Measurements from ENCODE around the gene FAM181A.

FAM181A gene

DNA sequence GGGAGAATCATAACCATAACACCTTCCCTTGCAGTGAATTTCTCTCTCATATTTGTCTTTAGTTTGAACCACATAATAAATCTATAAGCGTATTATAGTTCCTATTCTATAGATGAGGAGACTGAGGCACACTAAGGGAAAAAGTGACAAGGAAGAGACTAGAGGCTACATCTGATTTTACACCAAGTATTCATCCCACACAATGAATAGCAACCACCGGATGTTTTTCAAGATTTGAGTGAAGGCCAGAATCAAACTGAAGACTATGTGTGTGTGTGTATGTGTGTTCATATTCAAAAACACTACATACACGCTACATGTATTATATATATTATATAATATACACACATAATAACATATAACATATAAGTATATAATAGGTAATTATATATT, 44.5 kb downstream of the FAM181A start:
- TF ChIP-seq, protein P1, sequence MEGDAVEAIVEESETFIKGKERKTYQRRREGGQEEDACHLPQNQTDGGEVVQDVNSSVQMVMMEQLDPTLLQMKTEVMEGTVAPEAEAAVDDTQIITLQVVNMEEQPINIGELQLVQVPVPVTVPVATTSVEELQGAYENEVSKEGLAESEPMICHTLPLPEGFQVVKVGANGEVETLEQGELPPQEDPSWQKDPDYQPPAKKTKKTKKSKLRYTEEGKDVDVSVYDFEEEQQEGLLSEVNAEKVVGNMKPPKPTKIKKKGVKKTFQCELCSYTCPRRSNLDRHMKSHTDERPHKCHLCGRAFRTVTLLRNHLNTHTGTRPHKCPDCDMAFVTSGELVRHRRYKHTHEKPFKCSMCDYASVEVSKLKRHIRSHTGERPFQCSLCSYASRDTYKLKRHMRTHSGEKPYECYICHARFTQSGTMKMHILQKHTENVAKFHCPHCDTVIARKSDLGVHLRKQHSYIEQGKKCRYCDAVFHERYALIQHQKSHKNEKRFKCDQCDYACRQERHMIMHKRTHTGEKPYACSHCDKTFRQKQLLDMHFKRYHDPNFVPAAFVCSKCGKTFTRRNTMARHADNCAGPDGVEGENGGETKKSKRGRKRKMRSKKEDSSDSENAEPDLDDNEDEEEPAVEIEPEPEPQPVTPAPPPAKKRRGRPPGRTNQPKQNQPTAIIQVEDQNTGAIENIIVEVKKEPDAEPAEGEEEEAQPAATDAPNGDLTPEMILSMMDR (IDR thresholded peaks at IDR 0.05; ENCODE audit: low read depth, low read length): no peak

DNA sequence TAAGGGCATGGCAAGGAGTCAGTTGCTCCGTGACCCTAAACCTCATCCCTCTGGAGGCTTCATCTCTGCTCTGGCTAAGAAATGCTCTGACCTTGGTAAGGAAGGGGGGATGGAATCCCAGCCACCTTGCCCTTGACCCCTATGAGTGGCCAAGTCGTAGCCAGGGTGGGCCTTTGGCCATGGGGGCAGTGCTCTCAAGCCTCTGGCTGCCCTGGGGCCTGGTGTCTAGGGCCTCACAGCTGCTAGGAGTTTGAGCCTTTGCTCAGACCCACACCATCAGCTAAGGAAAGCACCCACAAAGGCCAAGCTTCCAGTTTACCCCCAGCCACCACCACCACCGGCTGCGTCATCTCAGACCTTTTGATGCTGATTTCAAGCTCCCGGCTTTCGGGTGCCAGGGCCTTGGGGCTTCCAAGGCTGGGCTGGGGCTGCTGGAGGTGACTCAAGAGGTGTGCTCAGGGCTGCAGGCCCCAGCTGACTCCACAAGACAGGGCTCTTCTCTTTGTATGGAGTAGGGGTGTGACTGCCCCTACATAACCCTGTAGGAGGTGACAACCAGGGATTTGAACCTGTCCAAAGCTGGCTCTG, 45.6 kb downstream of the FAM181A start:
- DNase-seq (ENCODE audit: extremely low read depth, low read depth): no peak
- TF ChIP-seq, protein P1 (IDR thresholded peaks at IDR 0.05; ENCODE audit: low read depth, low read length): no peak

More for the DNA sequence above, 44.5 kb downstream of the FAM181A start:
- DNase-seq (ENCODE audit: extremely low read depth, low read depth): no peak

DNA sequence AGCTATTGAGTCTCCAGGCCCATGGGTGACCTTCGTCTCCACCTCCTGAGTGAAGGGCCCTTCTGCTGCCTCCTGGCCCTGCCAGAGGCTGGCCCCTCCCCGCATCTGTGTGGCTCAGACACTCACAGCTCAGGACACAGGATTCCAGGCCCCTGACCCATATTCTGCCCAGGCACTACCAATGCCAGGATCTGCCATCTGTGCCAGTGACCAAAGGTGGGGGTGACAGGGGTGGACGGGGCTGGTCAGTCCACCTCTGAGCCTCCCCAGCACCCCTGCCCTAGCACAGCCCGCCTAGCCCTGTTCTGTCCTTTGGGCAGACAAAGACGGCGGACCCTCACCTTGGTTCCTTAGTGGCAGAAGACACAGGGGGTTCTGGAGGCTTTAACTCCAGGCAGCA, 46.5 kb downstream of the FAM181A start:
- no peak for DNase-seq (ENCODE audit: extremely low read depth, low read depth)
- TF ChIP-seq, protein P1 (IDR thresholded peaks at IDR 0.05; ENCODE audit: low read depth, low read length): no peak

DNA sequence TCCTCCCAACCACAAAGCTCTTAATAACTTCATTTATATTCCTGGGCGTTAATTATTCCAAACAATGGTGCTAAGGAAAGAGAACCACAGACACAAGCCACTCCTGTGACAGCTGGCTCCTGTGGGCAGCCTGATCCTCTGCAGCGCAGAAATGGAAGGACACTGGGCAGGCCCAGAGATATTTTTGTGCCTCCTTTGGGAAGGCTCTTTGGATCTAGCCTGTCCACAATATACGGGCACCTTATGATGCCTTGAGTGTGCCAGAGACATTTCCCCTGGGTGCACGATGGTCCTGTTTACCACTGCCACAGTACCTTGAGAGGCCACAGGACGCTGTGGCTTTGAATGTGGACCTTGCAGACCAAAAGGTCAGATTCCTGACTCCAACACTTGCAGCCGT, 47.2 kb downstream of the FAM181A start:
- TF ChIP-seq, protein P1 (IDR thresholded peaks at IDR 0.05; ENCODE audit: low read depth, low read length): no peak

DNA sequence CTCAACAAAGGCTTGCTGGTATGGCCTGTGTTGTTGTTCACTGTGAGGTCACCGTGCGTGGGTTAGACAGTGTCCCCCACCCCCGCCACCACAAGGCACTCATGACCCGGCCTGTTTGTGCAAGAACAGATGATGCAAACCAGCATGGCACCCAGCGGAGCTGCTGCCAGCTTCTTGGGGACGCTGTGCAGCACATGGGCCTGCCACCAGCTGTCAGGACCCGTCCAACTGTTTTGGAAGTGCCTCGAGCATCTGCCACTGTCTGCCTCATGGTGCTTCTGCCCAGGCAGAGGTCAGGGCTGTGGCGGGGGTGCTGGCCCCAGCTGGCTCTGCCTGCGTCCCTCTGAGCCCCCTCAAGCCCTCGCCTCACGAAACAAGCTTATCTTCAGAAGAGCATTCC, 47.7 kb downstream of the FAM181A start:
- DNase-seq (ENCODE audit: extremely low read depth, low read depth): no peak
- TF ChIP-seq, protein P1 (IDR thresholded peaks at IDR 0.05; ENCODE audit: low read depth, low read length): no peak

More for the DNA sequence above, 47.2 kb downstream of the FAM181A start:
- DNase-seq (ENCODE audit: extremely low read depth, low read depth): no peak

DNA sequence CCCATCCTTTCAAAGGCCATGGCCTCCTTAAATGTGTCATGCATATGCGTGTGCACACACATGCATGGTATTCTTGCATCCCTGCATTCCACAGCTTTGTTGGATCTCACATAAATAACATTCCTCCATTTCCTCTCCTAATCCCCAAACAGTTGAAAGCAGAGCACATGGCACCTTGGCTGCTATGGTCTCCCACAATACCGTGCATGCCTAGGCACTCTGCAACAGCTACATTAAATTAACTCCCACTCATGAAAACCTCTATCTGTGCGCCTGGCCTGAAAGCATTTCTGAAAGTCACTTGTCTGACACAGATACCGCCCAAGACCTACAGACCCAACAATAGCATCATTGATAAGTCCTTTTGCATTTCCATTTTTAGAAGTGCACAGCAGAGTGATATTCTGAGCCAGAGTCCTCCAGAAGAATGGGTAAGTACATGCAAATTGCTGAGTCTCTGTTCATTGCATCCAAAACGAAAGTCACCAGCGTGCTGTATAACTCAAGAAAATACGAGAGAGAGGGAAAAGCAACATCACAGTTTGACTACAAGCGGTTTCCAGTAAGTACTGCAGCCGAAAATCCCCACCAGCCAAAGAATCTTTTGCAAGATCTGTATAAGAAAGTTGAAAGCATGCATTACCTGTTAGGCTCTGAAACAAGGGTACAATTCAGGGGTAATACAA, 48.8 kb downstream of the FAM181A start:
- TF ChIP-seq, protein P1 (IDR thresholded peaks at IDR 0.05; ENCODE audit: low read depth, low read length): no peak
- DNase-seq (ENCODE audit: extremely low read depth, low read depth): no peak

DNA sequence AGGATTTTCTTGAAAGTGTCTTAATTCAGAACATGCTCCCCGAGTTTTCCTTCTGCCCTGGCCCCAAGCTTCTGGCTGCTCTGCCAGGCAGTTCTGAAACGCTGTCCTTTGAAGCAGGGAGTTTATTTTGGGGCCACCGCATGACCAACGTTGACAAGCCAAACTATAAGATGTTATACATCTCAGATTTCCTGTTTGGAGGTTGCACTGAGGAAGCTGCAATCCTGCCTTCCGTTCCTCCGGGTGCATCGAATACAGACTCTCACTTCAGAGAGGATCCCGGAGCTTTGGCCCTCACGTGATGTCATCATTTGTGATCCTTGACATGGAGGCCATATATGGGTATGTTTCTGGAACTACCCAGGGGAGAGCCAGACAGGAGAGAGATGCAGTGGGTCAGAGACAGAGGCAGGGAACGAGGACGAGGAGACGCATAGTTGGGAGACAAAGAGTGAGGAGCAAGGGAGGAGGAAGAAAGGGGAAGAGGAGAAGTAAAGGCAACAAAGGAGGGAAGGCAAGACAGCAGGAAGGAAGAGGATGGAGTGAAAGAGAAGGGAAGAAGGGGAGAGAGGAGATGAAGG, 49.4 kb downstream of the FAM181A start, which contains the start of gene ASB2:
Gene ASB2, minus strand, starts transcription at position 94 of the 581 bp plus-strand sequence. CDS start 12,031 bp downstream, outside the sequence.
- TF ChIP-seq, protein P1 (IDR thresholded peaks at IDR 0.05; ENCODE audit: low read depth, low read length): no peak
- no peak for DNase-seq (ENCODE audit: extremely low read depth, low read depth)
